ENCODE data around the gene VSNL1. TPM values are rescaled to one million over a fixed set of nuclear protein-coding genes. Genes with fewer than 3 reads are reported as not detected.

The VSNL1 gene
- total and polyA plus RNA-seq, 9 donors, result 0.41 to 9.4 (median 2.7) TPM; not detected in 1

GRCh38 chr2:17547737-17548136 is 7.2 kb downstream of the VSNL1 start:
- Histone ChIP-seq H3K27me3 (no peaks in the 10 kb centered on the region), H3K4me1 (ENCODE audit: insufficient read depth) (no peaks in the 10 kb centered on the region), H3K27ac (no peak overlapping the region), H3K9me3 (no peaks in the 10 kb centered on the region), H3K36me3 (no peaks in the 10 kb centered on the region), H3K4me3 (no peak overlapping the region)
- TF ChIP-seq EP300 (IDR thresholded peaks at IDR 0.05) (no peak), CTCF (IDR thresholded peaks at IDR 0.05) (no peak), POLR2A (IDR thresholded peaks at IDR 0.05) (no peak)
- intact Hi-C loops (cut with DNase I), result no loop called here
- WGBS, 3 donors, result 76 to 85% (median 83%) methylated on average over 5 of the region's 5 CpGs
- no peak for DNase-seq

GRCh38 chr2:17550907-17551306 is 10.4 kb downstream of the VSNL1 start:
- no peaks in the 10 kb centered on the region for H3K36me3 ChIP-seq
- TF ChIP-seq CTCF (IDR thresholded peaks at IDR 0.05) (no peak), EP300 (IDR thresholded peaks at IDR 0.05) (no peak), POLR2A (IDR thresholded peaks at IDR 0.05) (no peak)
- no peaks in the 10 kb centered on the region for H3K4me1 ChIP-seq (ENCODE audit: insufficient read depth)
- no peak for DNase-seq
- H3K27me3 ChIP-seq, result no peaks in the 10 kb centered on the region
- WGBS, 3 donors, result 86 to 91% (median 87%) methylated on average over 2 of the region's 2 CpGs
- no peak overlapping the region for H3K27ac ChIP-seq
- no peaks in the 10 kb centered on the region for H3K9me3 ChIP-seq
- no peak overlapping the region for H3K4me3 ChIP-seq
- intact Hi-C loops (cut with DNase I), result no loop called here

GRCh38 chr2:17555150-17555549 is 14.7 kb downstream of the VSNL1 start:
- no peak for DNase-seq
- WGBS, 3 donors, result 89 to 90% (median 89%) methylated on average over 1 of the region's 1 CpG
- intact Hi-C loops (cut with DNase I), result no loop called here
- H3K4me1 ChIP-seq (ENCODE audit: insufficient read depth), result no peaks in the 10 kb centered on the region
- no peaks in the 10 kb centered on the region for H3K27me3 ChIP-seq
- TF ChIP-seq POLR2A (IDR thresholded peaks at IDR 0.05), result no peak
- TF ChIP-seq CTCF (IDR thresholded peaks at IDR 0.05), result no peak
- no peak for TF ChIP-seq EP300 (IDR thresholded peaks at IDR 0.05)
- no peak overlapping the region for H3K4me3 ChIP-seq
- H3K9me3 ChIP-seq, result no peaks in the 10 kb centered on the region
- no peak overlapping the region for H3K27ac ChIP-seq
- H3K36me3 ChIP-seq, result no peaks in the 10 kb centered on the region

GRCh38 chr2:17557596-17557995 is 17.1 kb downstream of the VSNL1 start:
- TF ChIP-seq CTCF (IDR thresholded peaks at IDR 0.05) (no peak), EP300 (IDR thresholded peaks at IDR 0.05) (no peak), POLR2A (IDR thresholded peaks at IDR 0.05) (no peak)

DNA sequence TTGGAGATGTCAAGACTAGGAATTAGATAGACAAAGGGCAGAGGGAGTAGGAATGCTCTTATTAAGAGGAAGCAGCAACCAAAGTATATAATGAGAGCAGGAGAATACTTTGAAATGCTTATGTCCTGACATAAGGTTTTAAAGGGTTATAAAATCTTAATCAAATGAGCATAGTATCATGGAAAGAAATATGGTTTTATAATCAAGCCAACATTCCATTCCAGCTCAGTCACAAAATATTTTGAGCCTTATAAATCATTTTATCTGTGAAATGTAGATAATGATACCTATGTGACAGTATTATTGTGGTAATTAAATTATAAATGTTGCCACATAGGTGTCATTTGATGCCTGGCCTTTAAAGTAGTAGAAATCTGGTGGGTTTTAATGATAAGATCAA is 17.6 kb downstream of the VSNL1 start:
- TF ChIP-seq CTCF (IDR thresholded peaks at IDR 0.05) (no peak), EP300 (IDR thresholded peaks at IDR 0.05) (no peak), POLR2A (IDR thresholded peaks at IDR 0.05) (no peak)
- Histone ChIP-seq H3K4me3 (no peak overlapping the region), H3K27ac (no peak overlapping the region), H3K36me3 (no peaks in the 10 kb centered on the region), H3K9me3 (no peaks in the 10 kb centered on the region), H3K27me3 (no peaks in the 10 kb centered on the region), H3K4me1 (ENCODE audit: insufficient read depth) (no peaks in the 10 kb centered on the region)
- no peak for DNase-seq
- intact Hi-C loops (cut with DNase I), result no loop called here

More at GRCh38 chr2:17557596-17557995, 17.1 kb downstream of the VSNL1 start:
- DNase-seq, result no peak
- no peak overlapping the region for H3K4me3 ChIP-seq
- H3K27ac ChIP-seq, result no peak overlapping the region
- no peaks in the 10 kb centered on the region for H3K36me3 ChIP-seq
- 76 to 80% (median 78%) methylated on average over 5 of the region's 5 CpGs for WGBS, 3 donors
- intact Hi-C loops (cut with DNase I), result no loop called here
- no peaks in the 10 kb centered on the region for H3K27me3 ChIP-seq
- H3K4me1 ChIP-seq (ENCODE audit: insufficient read depth), result no peaks in the 10 kb centered on the region
- no peaks in the 10 kb centered on the region for H3K9me3 ChIP-seq
